K562 (cell line): ENCODE measurements around the gene EXOC3L2. TPM values are rescaled to one million over a fixed set of nuclear protein-coding genes. Genes with fewer than 3 reads are reported as not detected.

Experiments
- ATAC-seq: fragments of 200-7000 bp; cut with Tn5 transposase; 3 replicates; pipeline ENCODE4 v1.9.1; 2020; ENCODE audit warnings: moderate library complexity
- BruUV-seq: library from RNA; stranded (reverse); fragments of 400-500 nt; replicated peaks from 2 replicates; lab custom pipeline; 2021; lab: Mats Ljungman, UMichigan
- CTCF ChIA-PET: fragments of 300-600 bp; formaldehyde crosslinking; extraction: SDS; loops from one replicate; lab custom pipeline; 2021; ENCODE audit warnings: low intra/inter-chr PET ratio; lab: Yijun Ruan, JAX
- POLR2A ChIA-PET: fragments of 300-600, 350-650 bp; sonication (Branson Sonifier 250); formaldehyde crosslinking; extraction: SDS; loops from one replicate; lab custom pipeline; 2021; ENCODE audit warnings: antibody characterized with exemption, inconsistent platforms; lab: Yijun Ruan, JAX
- DNase-seq, 4 experiments: peaks; one replicate each; pipeline versions ENCODE4 v3.0.0 to v3.0.0-alpha.2; 2011 to 2018; ENCODE audit warnings: low spot score in 3 of 4, mixed read lengths in 3 of 4; ENCODE audit errors: extremely low read depth in 1 of 4
- FAIRE-seq: peaks from 2 replicates; lab custom pipeline; 2011; peaks lifted over from hg19 to GRCh38; lab: Jason Lieb, UNC
- H2AFZ ChIP-seq: 2 replicates; pipeline ENCODE4 v1.6.0; 2011; ENCODE audit warnings: low read depth, low read length, control low read depth, inconsistent platforms
- H3K27ac ChIP-seq: fragments of 200-600 bp; 3 replicates; pipeline ENCODE4 v1.8.0; 2011; ENCODE audit warnings: low read depth, mild to moderate bottlenecking, control low read depth, inconsistent platforms, low read length, moderate library complexity, mixed read lengths; ENCODE audit errors: extremely low read depth
- H3K27me3 ChIP-seq, 2 experiments: fragments of 300-600 bp in 1 of 2; 2 replicates in 1 of 2; 3 replicates in 1 of 2; pipeline versions ENCODE4 v1.6.0 to v1.8.0; 2011; ENCODE audit warnings: inconsistent platforms in 2 of 2, low read length in 2 of 2, mild to moderate bottlenecking in 1 of 2, mixed read lengths in 1 of 2, moderate library complexity in 1 of 2; ENCODE audit not compliant: control insufficient read depth in 2 of 2, insufficient read depth in 2 of 2
- H3K36me3 ChIP-seq: fragments of 300-600 bp; 3 replicates; pipeline ENCODE4 v1.8.0; 2011; ENCODE audit warnings: mild to moderate bottlenecking, low read length, inconsistent platforms; ENCODE audit not compliant: control insufficient read depth, insufficient read depth
- H3K4me1 ChIP-seq, 2 experiments: fragments of 200-600 bp in 1 of 2; replicated peaks in 1 of 2; 2 replicates in 1 of 2; 3 replicates in 1 of 2; pipeline versions ENCODE4 v1.5.1 to v1.8.0; 2011; ENCODE audit warnings: inconsistent platforms in 2 of 2, low read length in 2 of 2, mild to moderate bottlenecking in 1 of 2, mixed read lengths in 1 of 2, moderate library complexity in 1 of 2; ENCODE audit not compliant: control insufficient read depth in 2 of 2, insufficient read depth in 2 of 2
- H3K4me2 ChIP-seq: 2 replicates; pipeline ENCODE4 v1.6.1; 2011; ENCODE audit warnings: low read length, control low read depth, inconsistent platforms, mixed read lengths; ENCODE audit not compliant: insufficient read depth
- H3K4me3 ChIP-seq: fragments of 200-600 bp; sonication (generic), shearing (Covaris generic); 2 replicates; pipeline ENCODE4 v1.5.1; 2016; ENCODE audit warnings: control low read depth, inconsistent platforms
- H3K79me2 ChIP-seq: fragments of 200-600 bp; 3 replicates; pipeline ENCODE4 v1.8.0; 2011; ENCODE audit warnings: low read length, inconsistent platforms; ENCODE audit not compliant: control insufficient read depth, insufficient read depth
- H3K9ac ChIP-seq, 2 experiments: 2 replicates each; pipeline versions ENCODE4 v1.6.0 to v1.6.1; 2011; ENCODE audit warnings: low read depth in 2 of 2, low read length in 2 of 2, control low read depth in 1 of 2, inconsistent platforms in 1 of 2, mild to moderate bottlenecking in 1 of 2, mixed read lengths in 1 of 2; ENCODE audit not compliant: insufficient read depth in 1 of 2
- H3K9me1 ChIP-seq: one replicate; pipeline ENCODE4 v1.6.0; 2011; ENCODE audit warnings: inconsistent platforms, mild to moderate bottlenecking, low read length, moderate library complexity; ENCODE audit not compliant: control insufficient read depth, insufficient read depth
- H3K9me3 ChIP-seq: replicated peaks from 2 replicates; pipeline ENCODE4 v1.5.1; 2011; ENCODE audit warnings: low read depth, low read length, inconsistent platforms; ENCODE audit not compliant: control insufficient read depth, insufficient read depth
- H4K20me1 ChIP-seq: replicated peaks from 2 replicates; pipeline ENCODE4 v1.6.1; 2011; ENCODE audit warnings: low read length, inconsistent platforms, mixed read lengths; ENCODE audit not compliant: control insufficient read depth, insufficient read depth
- FOXA1 ChIP-seq: fragments of 450-650 bp; IDR thresholded peaks from 2 replicates; pipeline ENCODE4 v1.6.1; 2016; ENCODE audit warnings: mild to moderate bottlenecking, borderline replicate concordance
- HNRNPL ChIP-seq: fragments of 200-400 bp; formaldehyde crosslinking; IDR thresholded peaks from 2 replicates; pipeline ENCODE4 v1.6.1; 2017; ENCODE audit warnings: low read depth, mild to moderate bottlenecking, low read length
- NCOA2 ChIP-seq, 2 experiments: fragments of 450-650 bp; IDR thresholded peaks; 2 replicates each; pipeline ENCODE4 v1.6.1; 2018; ENCODE audit warnings: mild to moderate bottlenecking in 2 of 2, moderate library complexity in 1 of 2; ENCODE audit not compliant: partially characterized antibody in 2 of 2
- POLR2G ChIP-seq: fragments of 200-400 bp; formaldehyde crosslinking; IDR thresholded peaks from 2 replicates; pipeline ENCODE4 v1.6.1; 2017; ENCODE audit warnings: low read depth, mild to moderate bottlenecking, antibody characterized with exemption, low read length, moderate library complexity
- POLR3A ChIP-seq: IDR thresholded peaks from 2 replicates; pipeline ENCODE4 v1.6.1; 2011; ENCODE audit warnings: borderline replicate concordance, mild to moderate bottlenecking, moderate library complexity; ENCODE audit not compliant: insufficient read length, insufficient read depth; ENCODE audit errors: extremely low read depth
- ZBTB17 ChIP-seq: fragments of 450-650 bp; formaldehyde crosslinking; IDR thresholded peaks from 2 replicates; pipeline ENCODE4 v1.4.0; 2020; ENCODE audit warnings: mild to moderate bottlenecking
- ZNF274 ChIP-seq: IDR thresholded peaks from 2 replicates; pipeline ENCODE4 v1.6.1; 2011; ENCODE audit warnings: low read depth, mild to moderate bottlenecking, low read length, moderate library complexity, borderline replicate concordance
- ZNF384 ChIP-seq: IDR thresholded peaks from 2 replicates; pipeline ENCODE4 v1.6.1; 2012; ENCODE audit warnings: low read depth, low read length, improper control_type of control experiment
- ZNF561 ChIP-seq: fragments of 450-650 bp; formaldehyde crosslinking; conservative IDR thresholded peaks from 2 replicates; pipeline ENCODE4 v1.4.0; 2020; ENCODE audit warnings: mild to moderate bottlenecking, moderate library complexity
- ZNF764 ChIP-seq: fragments of 250-450 bp; sonication (Bioruptor Pico); IDR thresholded peaks from 2 replicates; pipeline ENCODE4 v1.4.0; 2020; ENCODE audit warnings: low read depth, mild to moderate bottlenecking, moderate library complexity
- WGBS: fragments of 100-300 bp; shearing (Covaris generic); methylation state at CpG from one replicate; pipeline ENCODE4 v1.1.6; 2016; ENCODE audit warnings: low coverage, mixed read lengths; ENCODE audit not compliant: insufficient coverage; ENCODE audit errors: missing lambda C conversion rate; 5-methylcytosine and 5-hydroxymethylcytosine counted together
- in situ Hi-C: fragments of 300-500 bp; cut with MboI; formaldehyde crosslinking; loops from 4 replicates; pipeline ENCODE4 v1.15.0; 2018; ENCODE audit warnings: inconsistent platforms, mixed read lengths
- intact Hi-C: fragments of 100-400 bp; cut with micrococcal nuclease; formaldehyde crosslinking; loops from 2 replicates; pipeline ENCODE4 v1.14.2; 2022
- polyA plus RNA-seq, 8 experiments: library from polyadenylated mRNA; depleted of rRNA in 4 of 8; stranded (reverse) in 5 of 8; unstranded in 3 of 8; fragments of >200 nt; fragmentation: Nextera tagmentation in 2 of 8; fragmentation: Illumina TruSeq in 1 of 8; extraction: Ambion mirVana in 2 of 8; extraction: Trizol in 1 of 8; gene quantifications; 2 replicates each; pipeline versions ENCODE4 v1.2.1 to v1.2.3, GENCODE V29; 2011 to 2014; ENCODE audit warnings: inconsistent platforms in 1 of 8, missing spikeins in 1 of 8
- total RNA-seq, 7 experiments: library from RNA; depleted of rRNA in 6 of 7; stranded (reverse); fragments of >200 nt in 6 of 7; fragmentation: Illumina TruSeq in 2 of 7; extraction: Trizol in 2 of 7; gene quantifications; 2 replicates each; pipeline versions ENCODE4 v1.2.1 to v1.2.3, GENCODE V29; 2011 to 2021; ENCODE audit warnings: low replicate concordance in 1 of 7

The EXOC3L2 gene
- total and polyA plus RNA-seq, 9 of the 15 experiments (the other 6 are each of a cell fraction or from before 2014, with no cell fraction given): 0.31 to 19.0 (median 2.4) TPM

DNA sequence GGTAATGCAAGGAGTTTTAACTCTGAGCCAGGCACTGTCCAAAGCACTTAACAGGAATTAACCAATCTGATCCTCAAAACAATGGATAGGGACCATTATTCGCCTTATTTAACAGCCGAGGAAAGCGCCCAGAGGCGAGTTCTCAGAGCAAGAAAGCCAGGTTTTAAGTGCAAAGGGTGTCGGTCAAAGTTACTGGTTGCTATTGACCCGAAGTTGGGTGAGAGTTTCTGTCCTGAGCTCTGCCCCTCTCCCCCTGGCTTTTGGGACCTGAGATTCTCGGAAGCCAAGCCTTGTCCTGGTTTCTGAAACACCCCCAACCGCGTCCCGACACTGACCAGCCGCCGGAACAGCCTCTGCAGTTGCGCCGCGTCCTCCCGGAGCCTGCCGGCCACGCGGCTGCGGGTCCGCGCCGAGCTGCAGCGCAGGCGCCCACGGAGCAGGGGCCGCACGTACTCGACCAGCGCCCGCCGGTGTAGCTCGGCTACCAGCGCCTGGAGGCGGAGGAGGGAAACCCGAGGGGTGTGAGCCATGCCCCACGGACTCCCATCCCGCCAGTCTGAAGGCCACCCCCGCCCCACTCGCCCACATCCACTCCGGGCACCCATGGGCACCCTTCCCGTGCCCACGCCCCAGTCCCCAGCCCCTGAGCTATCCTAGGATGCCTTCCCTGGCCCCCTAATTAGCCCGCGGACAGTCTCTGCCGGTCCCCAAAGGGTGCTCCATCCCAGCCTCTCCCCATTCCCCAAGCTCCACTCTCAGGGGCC is 27.8 kb downstream of the EXOC3L2 start:
- POLR2A ChIA-PET: no interaction called here
- CTCF ChIA-PET: no interaction called here
- Histone ChIP-seq H3K4me2 (no peak overlapping the region), H4K20me1 (no peaks in the 10 kb centered on the region), H3K36me3 (no peaks in the 10 kb centered on the region; the same call in 2 of the 3 replicates), H3K9me3 (no peaks in the 10 kb centered on the region), H3K79me2 (no peaks in the 10 kb centered on the region), H3K9me1 (no peaks in the 10 kb centered on the region), H3K27ac (no peak overlapping the region), H3K4me1 (peaks cover 11 to 26% of the 10 kb centered on the region in 2 experiments; a peak in 4 of 5 replicates), H3K27me3 (no peaks in the 10 kb centered on the region), H2AFZ (no peak overlapping the region), H3K4me3 (no peak overlapping the region), H3K9ac (no peak overlapping the region)
- ATAC-seq (no peak), DNase-seq (no peak), FAIRE-seq (no peak)
- no TSS peak for BruUV-seq
- TF ChIP-seq ZNF764 (CRISPR knock-in tag) (no peak), NCOA2 (IDR thresholded peaks at IDR 0.05; ENCODE audit: partially characterized antibody in 2 of 2) (no peak), ZNF384 (no peak)
- in situ Hi-C loops (no loop called here), intact Hi-C loops (no loop called here)
- WGBS: 86% methylated on average over 32 of the region's 46 CpGs

DNA sequence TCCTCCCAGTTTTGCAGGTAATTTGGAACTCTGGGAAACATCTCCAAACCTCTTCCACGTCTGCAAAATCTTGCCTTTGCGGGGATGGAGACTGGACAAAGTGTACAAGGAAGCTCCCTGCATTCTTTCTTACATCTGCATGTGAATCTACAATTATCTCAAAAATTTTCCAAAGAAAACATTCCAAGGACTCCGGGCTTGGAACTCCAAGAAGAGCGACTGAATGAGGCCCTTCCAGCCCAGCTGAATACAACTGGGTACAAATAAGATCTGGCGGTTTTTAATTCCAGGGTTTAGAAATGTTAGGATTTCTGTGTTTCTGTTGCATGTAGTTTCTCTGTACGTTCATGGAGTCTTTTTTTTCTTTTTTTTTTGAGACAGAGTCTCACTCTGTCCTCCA is 28.5 kb downstream of the EXOC3L2 start:
- Histone ChIP-seq H3K9ac (no peak overlapping the region), H3K36me3 (no peaks in the 10 kb centered on the region; the same call in 2 of the 3 replicates)

More for the DNA sequence above, 28.5 kb downstream of the EXOC3L2 start:
- no peak for DNase-seq
- no peaks in the 10 kb centered on the region for H4K20me1 ChIP-seq
- H3K4me3 ChIP-seq: no peak overlapping the region
- H3K27ac ChIP-seq: no peak overlapping the region
- no TSS peak for BruUV-seq
- H3K4me1 ChIP-seq: peaks cover 11 to 31% of the 10 kb centered on the region in 2 experiments; a peak in 4 of 5 replicates
- CTCF ChIA-PET: no interaction called here
- H3K79me2 ChIP-seq: no peaks in the 10 kb centered on the region
- H3K9me1 ChIP-seq: no peaks in the 10 kb centered on the region
- no peak overlapping the region for H3K4me2 ChIP-seq
- POLR2A ChIA-PET: no interaction called here
- no peak for FAIRE-seq
- in situ Hi-C loops: no loop called here
- H3K9me3 ChIP-seq: no peaks in the 10 kb centered on the region
- no peak for ATAC-seq
- no peak for TF ChIP-seq ZNF561
- TF ChIP-seq FOXA1: no peak
- no peak for TF ChIP-seq NCOA2 (IDR thresholded peaks at IDR 0.05; ENCODE audit: partially characterized antibody in 2 of 2)
- no peak for TF ChIP-seq ZBTB17 (CRISPR knock-in tag)
- TF ChIP-seq POLR2G: no peak
- no peak for TF ChIP-seq POLR3A
- no peak for TF ChIP-seq ZNF274
- TF ChIP-seq HNRNPL: no peak
- H2AFZ ChIP-seq: no peak overlapping the region
- 59% methylated on average over 6 of the region's 6 CpGs for WGBS
- H3K27me3 ChIP-seq: no peaks in the 10 kb centered on the region
- intact Hi-C loops: no loop called here
